HG03354 (cell line): Measurements from ENCODE around the gene ANP32E.

ENCODE experiments used
- ATAC-seq: cut with Tn5 transposase; IDR thresholded peaks from one replicate; pipeline ENCODE4 v1.9.1; 2021; ENCODE audit warnings: mild to moderate bottlenecking; ENCODE audit not compliant: unreplicated experiment, poor library complexity, severe bottlenecking

The ANP32E gene

DNA sequence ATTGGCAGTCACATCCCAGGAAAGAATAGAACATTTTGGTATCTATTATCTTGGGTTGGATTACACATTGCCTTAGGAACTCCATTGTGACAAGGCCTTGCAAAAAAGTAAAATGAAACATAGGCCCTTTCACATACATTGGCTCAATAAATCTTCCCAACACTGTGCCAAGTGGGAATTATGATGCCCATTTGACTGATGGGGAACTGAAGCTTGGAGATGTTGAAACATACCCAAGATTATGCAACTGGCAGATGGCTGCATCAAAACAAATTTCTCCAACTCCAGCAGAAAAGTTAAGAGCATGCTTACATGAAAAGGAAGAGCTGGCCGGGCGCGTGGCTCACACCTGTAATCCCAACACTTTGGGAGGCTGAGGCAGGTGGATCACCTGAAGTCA, 59.3 kb downstream of the ANP32E start:
- no peak for ATAC-seq

DNA sequence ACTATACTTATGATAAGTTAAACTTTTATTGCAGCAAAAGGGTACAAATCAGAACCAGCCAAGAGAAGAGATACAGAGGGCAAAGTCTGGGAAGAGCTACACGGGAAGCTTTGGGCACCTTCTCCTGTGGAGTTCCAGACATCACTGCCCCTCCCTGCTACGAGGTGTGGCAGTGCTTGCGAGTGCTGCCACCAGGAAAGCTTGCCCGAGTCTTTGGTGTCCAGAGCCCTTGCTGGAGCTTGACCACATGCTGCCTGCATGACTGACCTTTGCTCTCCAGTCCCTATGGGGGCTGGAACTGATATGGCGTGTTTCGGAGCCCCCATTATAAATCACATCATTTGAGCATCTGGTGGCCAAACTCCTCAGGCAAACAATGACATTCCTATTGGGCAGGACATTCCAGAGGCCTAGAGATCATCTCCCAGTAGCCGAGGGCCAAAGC, 62.7 kb downstream of the ANP32E start:
- ATAC-seq, result no peak

DNA sequence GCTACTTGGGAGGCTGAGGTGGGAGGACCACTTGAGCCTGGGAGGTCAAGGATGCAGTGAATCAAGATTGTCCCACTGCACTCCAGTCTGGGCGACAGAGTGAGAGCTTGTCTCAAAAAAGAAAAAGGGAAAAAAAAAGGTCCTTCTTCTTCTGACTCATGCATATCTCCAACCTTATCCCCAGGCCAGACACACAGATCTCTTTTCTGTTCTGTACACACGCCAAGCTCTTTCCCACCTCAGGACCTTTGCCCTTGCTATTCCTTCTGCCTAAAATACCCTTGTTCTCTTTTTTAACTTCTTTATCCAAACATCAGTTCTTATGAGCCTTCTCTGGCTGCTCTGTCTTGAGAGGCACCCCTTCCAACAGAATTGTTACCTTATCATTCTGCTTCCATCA, 64.1 kb downstream of the ANP32E start:
- ATAC-seq, result no peak

DNA sequence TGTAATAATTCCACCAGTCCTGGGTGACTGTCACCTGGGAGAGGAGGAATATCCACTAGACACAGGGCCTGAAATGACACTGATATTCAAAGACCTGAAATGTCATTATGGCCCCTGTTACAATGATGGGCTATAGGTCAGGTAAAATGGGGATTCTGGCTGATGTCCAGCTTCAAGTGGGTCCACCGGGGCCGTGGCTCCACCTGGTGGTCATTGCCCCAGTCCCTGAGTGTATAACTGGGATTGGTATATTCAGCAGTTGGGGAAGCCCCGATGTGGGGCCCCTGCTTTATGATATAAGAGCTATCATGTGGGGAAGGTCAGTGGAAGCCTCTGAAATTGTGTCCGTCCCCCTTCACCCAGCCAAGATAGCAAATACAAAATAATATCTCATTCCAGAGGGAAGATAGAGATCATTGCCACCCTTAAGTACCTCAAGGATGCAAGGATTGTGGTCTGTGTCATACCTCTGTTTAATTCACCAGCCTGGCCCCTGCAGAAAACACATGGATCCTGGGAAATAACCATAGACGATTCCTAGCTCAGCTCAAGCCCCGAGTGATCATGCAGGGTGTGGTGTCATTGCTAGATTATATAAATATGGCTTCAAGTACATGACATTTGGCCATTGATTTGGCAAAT, 66.8 kb downstream of the ANP32E start:
- ATAC-seq, result no peak
